Jurkat, Clone E6-1 (cell line): ENCODE results near the gene ABCG1.
"Not testable (repeated sequence)": the region's sequence is repeated elsewhere in the genome, so short reads cannot be mapped to it uniquely, and the experiment has no call there.

Experiments
- DNase-seq: peaks from one replicate; pipeline ENCODE4 v3.0.0-alpha.2; 2011; ENCODE audit warnings: low read depth, low spot score
- H3K4me3 ChIP-seq: 2 replicates; pipeline ENCODE4 v1.5.1; 2011; ENCODE audit warnings: mild to moderate bottlenecking, low read length, control low read depth, moderate library complexity

The ABCG1 gene

GRCh38 chr21:42279341-42279871 is 60.5 kb downstream of the ABCG1 start:
- H3K4me3 ChIP-seq: no peak overlapping the region
- no peak for DNase-seq

- DNase-seq: no peak
- no peak overlapping the region for H3K4me3 ChIP-seq
These were observed 60.9 kb downstream of the ABCG1 start for GRCh38 chr21:42279888-42280287.

- no peak overlapping the region for H3K4me3 ChIP-seq
- DNase-seq: no peak
These were observed 61.6 kb downstream of the ABCG1 start for GRCh38 chr21:42280356-42281180.

GRCh38 chr21:42281181-42281680 is 62.3 kb downstream of the ABCG1 start:
- H3K4me3 ChIP-seq: no peak overlapping the region
- no peak for DNase-seq

GRCh38 chr21:42282021-42282420 is 63.1 kb downstream of the ABCG1 start:
- H3K4me3 ChIP-seq: no peak overlapping the region
- no peak for DNase-seq

GRCh38 chr21:42282715-42283114 is 63.8 kb downstream of the ABCG1 start:
- no peak for DNase-seq
- H3K4me3 ChIP-seq: no peak overlapping the region

- DNase-seq: no peak
- no peak overlapping the region for H3K4me3 ChIP-seq
These were observed 66.8 kb downstream of the ABCG1 start for GRCh38 chr21:42285569-42286245.

GRCh38 chr21:42286416-42286815 is 67.5 kb downstream of the ABCG1 start:
- no peak for DNase-seq
- H3K4me3 ChIP-seq: no peak overlapping the region

GRCh38 chr21:42287193-42288083 is 68.5 kb downstream of the ABCG1 start:
- H3K4me3 ChIP-seq: no peak overlapping the region
- no peak for DNase-seq

- no peak overlapping the region for H3K4me3 ChIP-seq
- DNase-seq: no peak
These were observed 70.0 kb downstream of the ABCG1 start for GRCh38 chr21:42288962-42289361.

GRCh38 chr21:42289926-42290325 is 71.0 kb downstream of the ABCG1 start:
- no peak for DNase-seq
- H3K4me3 ChIP-seq: no peak overlapping the region

- no peak for DNase-seq
- H3K4me3 ChIP-seq: no peak overlapping the region
These were observed 71.6 kb downstream of the ABCG1 start for GRCh38 chr21:42290505-42290904.

GRCh38 chr21:42291003-42291750 is 72.2 kb downstream of the ABCG1 start:
- no peak for DNase-seq
- H3K4me3 ChIP-seq: no peak overlapping the region

- H3K4me3 ChIP-seq: no peak overlapping the region
- DNase-seq: no peak
These were observed 73.0 kb downstream of the ABCG1 start for GRCh38 chr21:42291751-42292562.

GRCh38 chr21:42292563-42293142 is 73.7 kb downstream of the ABCG1 start:
- DNase-seq, H3K4me3 ChIP-seq: not testable (repeated sequence)

- H3K4me3 ChIP-seq: no peak overlapping the region
- no peak for DNase-seq
These were observed 74.8 kb downstream of the ABCG1 start for GRCh38 chr21:42293649-42294272.

- DNase-seq: no peak
- no peak overlapping the region for H3K4me3 ChIP-seq
These were observed 75.4 kb downstream of the ABCG1 start for GRCh38 chr21:42294273-42294880.
